SK-N-MC (cell line): ENCODE measurements around the gene SEMA5A.

Experiments
- DNase-seq: peaks from one replicate; pipeline ENCODE4 v3.0.0-alpha.2; 2011; ENCODE audit warnings: low read depth, low spot score
- H3K27ac ChIP-seq: fragments of 200-600 bp; sonication (generic); 2 replicates; pipeline ENCODE4 v1.5.1; 2016; ENCODE audit warnings: mixed run types
- H3K36me3 ChIP-seq: fragments of 200-600 bp; sonication (generic); 2 replicates; pipeline ENCODE4 v1.6.1; 2017; ENCODE audit warnings: antibody characterized with exemption, low read length, mixed read lengths; ENCODE audit not compliant: insufficient read depth
- H3K4me3 ChIP-seq: fragments of 200-600 bp; sonication (generic); 2 replicates; pipeline ENCODE4 v1.5.1; 2016
- H3K9ac ChIP-seq: fragments of 200-600 bp; sonication (generic); 2 replicates; pipeline ENCODE4 v1.8.0; 2017; ENCODE audit warnings: mixed run types, mixed read lengths; ENCODE audit not compliant: insufficient read length
- H3K9me3 ChIP-seq: fragments of 200-600 bp; sonication (generic); 2 replicates; pipeline ENCODE4 v1.6.1; 2017; ENCODE audit warnings: low read depth, mild to moderate bottlenecking, antibody characterized with exemption, low read length, moderate library complexity, mixed read lengths
- EZH2 ChIP-seq: fragments of 200-600 bp; sonication (generic); IDR thresholded peaks from one replicate; pipeline ENCODE4 v1.6.1; 2017; ENCODE audit warnings: antibody characterized with exemption
- FOXP2 ChIP-seq: optimal IDR thresholded peaks from 2 replicates; pipeline ENCODE3; 2011; ENCODE audit warnings: mild to moderate bottlenecking, moderate library complexity; ENCODE audit not compliant: insufficient read depth; ENCODE audit errors: extremely low read length, control extremely low read depth
- POLR2AphosphoS5 ChIP-seq: IDR thresholded peaks from 2 replicates; pipeline ENCODE4 v1.6.1; 2012; ENCODE audit warnings: mild to moderate bottlenecking, low read depth, low read length, borderline replicate concordance

The SEMA5A gene

DNA sequence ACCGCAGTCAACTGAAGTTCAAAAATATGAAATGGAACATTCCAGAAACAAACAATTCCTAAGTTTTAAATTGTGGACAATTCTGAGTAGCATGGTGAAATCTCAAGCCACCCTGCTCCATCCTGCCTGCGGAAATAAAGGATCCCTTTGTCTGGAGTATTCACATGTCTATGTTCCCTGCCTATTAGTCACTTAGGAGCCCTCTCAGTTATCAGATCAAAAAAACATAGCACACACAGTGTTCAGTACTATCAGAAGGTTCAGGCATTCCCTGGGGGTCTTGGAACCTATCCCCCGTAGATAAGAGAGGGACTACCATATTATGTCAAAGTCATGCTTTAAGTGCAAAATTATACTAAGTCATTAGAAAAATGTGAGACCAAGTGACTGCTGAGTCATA is 300.8 kb downstream of the SEMA5A start:
- no peak for DNase-seq
- H3K27ac ChIP-seq: no peak overlapping the region
- H3K9me3 ChIP-seq: no peaks in the 10 kb centered on the region
- no peak for TF ChIP-seq FOXP2
- no peak for TF ChIP-seq POLR2AphosphoS5
- no peak for TF ChIP-seq EZH2
- no peaks in the 10 kb centered on the region for H3K36me3 ChIP-seq
- no peak overlapping the region for H3K4me3 ChIP-seq
- no peak overlapping the region for H3K9ac ChIP-seq

DNA sequence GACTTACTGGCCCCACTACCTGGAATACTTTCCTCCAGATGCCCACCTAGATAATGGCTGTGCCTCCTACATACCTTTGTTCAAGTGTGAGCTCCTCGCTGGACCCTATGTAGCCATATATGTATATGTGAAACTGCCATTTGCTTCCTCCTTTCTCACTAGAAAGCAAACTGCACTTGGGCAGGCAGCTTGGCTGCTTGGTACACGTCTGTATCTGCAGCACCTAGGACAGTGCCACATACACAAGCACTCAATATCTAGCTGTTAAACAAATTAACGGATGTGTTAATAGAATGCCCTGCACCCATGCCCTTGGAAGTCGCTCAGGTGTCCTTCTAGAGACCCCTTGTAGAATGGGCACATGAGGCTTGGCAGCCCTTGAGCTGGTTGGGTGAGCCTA is 301.5 kb downstream of the SEMA5A start:
- DNase-seq: no peak
- H3K4me3 ChIP-seq: no peak overlapping the region
- TF ChIP-seq POLR2AphosphoS5 (no peak), FOXP2 (no peak), EZH2 (no peak)
- H3K9ac ChIP-seq: no peak overlapping the region
- H3K27ac ChIP-seq: no peak overlapping the region
- no peaks in the 10 kb centered on the region for H3K36me3 ChIP-seq
- H3K9me3 ChIP-seq: no peaks in the 10 kb centered on the region

DNA sequence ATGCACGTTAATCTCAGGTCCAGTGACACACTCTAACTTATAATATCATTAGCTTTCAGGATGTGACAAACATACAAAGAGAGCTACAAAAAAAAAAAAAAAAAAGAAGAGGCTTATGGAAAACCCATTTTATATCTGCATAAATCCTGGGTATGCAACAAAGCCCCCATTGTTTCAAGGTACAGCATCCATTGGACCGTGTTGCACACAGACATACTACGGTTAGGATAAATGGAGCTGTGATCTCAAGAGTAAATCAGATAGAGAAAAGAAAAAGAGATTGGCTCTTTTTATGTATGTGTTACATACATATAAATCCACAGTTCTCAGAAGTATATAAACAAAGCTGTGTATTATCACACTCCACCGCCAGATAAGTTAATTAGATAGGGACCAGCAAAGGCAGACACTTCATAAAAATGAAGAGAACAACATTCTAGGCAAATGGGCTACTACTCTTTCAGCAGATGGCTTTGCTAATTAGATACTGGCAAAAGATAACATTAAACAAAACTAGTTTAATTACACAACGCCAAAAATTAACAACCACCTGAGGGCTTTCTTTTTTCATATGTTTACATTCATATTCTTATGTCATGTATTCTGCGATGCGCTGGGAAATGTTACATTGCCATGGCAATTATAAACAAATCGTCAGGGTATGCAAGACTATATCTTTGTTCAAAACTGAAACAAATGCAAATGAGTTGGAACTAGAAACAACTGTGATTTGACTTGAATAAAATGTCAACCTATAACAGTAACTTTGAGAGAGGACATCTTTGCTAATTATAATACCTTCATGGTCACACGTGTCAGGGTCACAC is 304.2 kb downstream of the SEMA5A start:
- no peak for DNase-seq
- Histone ChIP-seq H3K36me3 (no peaks in the 10 kb centered on the region), H3K9ac (no peak overlapping the region), H3K27ac (no peak overlapping the region), H3K9me3 (no peaks in the 10 kb centered on the region), H3K4me3 (no peak overlapping the region)
- TF ChIP-seq EZH2: no peak

DNA sequence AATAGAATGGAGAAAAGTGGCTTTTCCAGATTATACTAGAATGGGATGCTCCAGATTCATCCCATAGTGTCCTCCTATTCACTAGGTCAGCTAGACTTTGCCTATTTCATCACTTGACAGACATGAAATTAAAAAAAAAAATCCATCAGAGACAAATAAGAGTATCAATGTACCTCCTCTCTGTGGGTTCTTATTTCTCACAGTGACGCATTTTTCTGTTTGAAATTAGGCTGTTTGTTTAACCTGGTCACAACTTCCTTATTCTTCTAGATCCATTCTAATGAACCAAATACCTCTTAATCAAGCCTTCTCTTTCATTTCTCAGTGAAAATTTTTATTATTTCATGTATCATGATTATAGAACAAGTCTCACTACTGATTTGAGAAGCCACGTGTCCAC is 305.4 kb downstream of the SEMA5A start:
- Histone ChIP-seq H3K4me3 (no peak overlapping the region), H3K9ac (no peak overlapping the region), H3K27ac (no peak overlapping the region), H3K36me3 (no peaks in the 10 kb centered on the region), H3K9me3 (no peaks in the 10 kb centered on the region)
- TF ChIP-seq EZH2 (no peak), POLR2AphosphoS5 (no peak), FOXP2 (no peak)
- DNase-seq: no peak

DNA sequence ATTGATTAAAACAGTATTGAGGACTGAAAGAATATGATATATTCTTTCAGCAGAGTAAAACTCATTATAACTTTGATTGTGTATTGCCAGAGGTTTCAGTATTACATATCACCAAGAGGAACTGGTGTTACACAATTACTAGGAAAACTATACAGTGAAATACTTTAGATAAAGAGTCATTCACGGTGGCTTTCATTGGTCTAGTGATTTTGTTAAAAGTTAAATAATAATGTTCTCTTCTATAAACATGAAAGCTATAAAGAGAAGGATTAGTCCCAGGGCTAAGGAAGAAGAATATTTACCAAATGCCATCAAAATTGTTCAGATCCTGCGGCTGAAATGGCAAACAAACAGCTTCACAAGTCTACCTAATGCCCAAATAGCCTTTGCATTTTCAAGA is 306.2 kb downstream of the SEMA5A start:
- H3K9me3 ChIP-seq: no peaks in the 10 kb centered on the region
- no peak for DNase-seq
- TF ChIP-seq FOXP2 (no peak), POLR2AphosphoS5 (no peak), EZH2 (no peak)
- no peak overlapping the region for H3K4me3 ChIP-seq
- H3K9ac ChIP-seq: no peak overlapping the region
- no peaks in the 10 kb centered on the region for H3K36me3 ChIP-seq
- H3K27ac ChIP-seq: no peak overlapping the region

DNA sequence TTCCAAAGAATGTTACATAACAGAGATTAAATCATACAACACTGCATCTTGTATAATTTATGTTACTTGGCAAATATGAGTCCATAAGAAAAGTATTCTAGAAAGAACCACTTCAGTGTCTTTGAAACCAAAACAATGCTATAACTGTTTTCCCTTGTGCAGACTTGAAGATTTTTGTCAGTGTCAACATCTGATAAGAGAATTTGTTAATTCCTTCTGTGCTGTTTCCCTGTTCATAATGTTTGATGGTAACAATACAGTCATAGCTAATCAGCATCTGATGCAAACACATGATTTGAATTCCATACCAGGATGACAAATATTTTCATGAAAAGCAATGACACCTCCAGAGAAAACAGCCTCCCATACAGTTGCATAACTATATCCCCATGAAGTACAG is 306.8 kb downstream of the SEMA5A start:
- Histone ChIP-seq H3K36me3 (no peaks in the 10 kb centered on the region), H3K4me3 (no peak overlapping the region), H3K9ac (no peak overlapping the region), H3K9me3 (no peaks in the 10 kb centered on the region), H3K27ac (no peak overlapping the region)
- TF ChIP-seq POLR2AphosphoS5 (no peak), EZH2 (no peak), FOXP2 (no peak)
- DNase-seq: no peak

DNA sequence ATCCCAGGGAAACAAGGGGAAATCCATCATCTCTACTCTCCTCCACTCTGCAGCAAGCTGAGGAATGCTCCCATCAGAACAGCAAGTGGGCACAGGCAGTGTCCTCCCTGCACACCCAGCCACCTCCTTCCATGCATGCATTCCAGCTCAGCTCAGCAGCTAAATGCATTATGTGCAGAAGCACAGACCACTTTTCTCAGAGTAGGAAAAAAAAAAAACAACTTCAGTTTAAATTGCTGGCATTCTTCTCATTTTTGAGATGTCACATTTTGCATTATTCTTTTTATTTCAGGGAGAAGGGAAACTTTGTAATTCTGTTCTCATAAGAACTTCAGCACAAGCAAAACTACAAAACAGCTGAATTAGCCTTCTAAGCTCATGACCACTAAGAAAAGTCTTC is 312.2 kb downstream of the SEMA5A start:
- H3K4me3 ChIP-seq: no peak overlapping the region
- H3K36me3 ChIP-seq: no peaks in the 10 kb centered on the region
- no peaks in the 10 kb centered on the region for H3K9me3 ChIP-seq
- no peak for TF ChIP-seq FOXP2
- no peak for TF ChIP-seq EZH2
- no peak for TF ChIP-seq POLR2AphosphoS5
- H3K9ac ChIP-seq: no peak overlapping the region
- no peak overlapping the region for H3K27ac ChIP-seq
- DNase-seq: no peak

DNA sequence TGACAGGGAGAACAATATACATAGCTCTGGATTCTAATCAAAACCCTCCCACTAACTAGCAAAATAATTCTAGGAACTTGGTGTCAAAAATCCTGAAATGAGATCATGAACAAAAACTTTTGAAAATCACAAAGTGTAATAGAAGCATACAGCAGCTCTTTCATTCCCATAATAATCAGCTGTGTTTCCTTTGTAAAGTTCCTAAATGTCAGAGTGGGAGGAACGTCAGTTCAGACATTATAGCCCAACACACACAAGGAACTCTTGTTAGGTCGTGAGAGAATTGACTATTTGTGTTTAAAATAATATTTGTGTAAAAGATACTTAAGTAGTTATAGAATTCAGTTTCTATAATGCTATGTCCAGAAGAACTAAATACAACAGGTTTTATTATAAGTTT is 312.8 kb downstream of the SEMA5A start:
- TF ChIP-seq FOXP2: no peak
- no peak for TF ChIP-seq EZH2
- TF ChIP-seq POLR2AphosphoS5: no peak
- no peak overlapping the region for H3K9ac ChIP-seq

DNA sequence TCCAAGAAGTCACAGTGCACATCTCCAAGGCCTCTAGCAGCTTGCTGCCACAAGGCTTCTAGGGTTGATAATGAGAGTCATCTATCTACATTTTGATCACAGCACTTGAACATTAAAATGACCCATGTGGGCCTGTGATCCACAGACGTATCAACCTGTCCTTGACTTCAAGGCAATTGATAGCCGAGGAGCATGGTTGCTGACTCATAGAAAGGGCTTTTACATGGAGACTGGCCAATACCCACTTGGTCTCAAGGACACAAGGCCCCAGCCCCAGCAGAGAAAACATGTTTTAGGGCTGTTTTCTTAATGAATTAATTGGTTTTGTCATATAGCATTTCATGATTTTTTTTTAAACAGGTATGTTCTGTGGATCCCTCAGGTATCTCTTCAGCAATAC is 314.0 kb downstream of the SEMA5A start:
- Histone ChIP-seq H3K4me3 (no peak overlapping the region), H3K9me3 (no peaks in the 10 kb centered on the region), H3K27ac (no peak overlapping the region), H3K36me3 (no peaks in the 10 kb centered on the region), H3K9ac (no peak overlapping the region)
- DNase-seq: no peak
- no peak for TF ChIP-seq EZH2

More for the DNA sequence above, 312.8 kb downstream of the SEMA5A start:
- no peak for DNase-seq
- H3K4me3 ChIP-seq: no peak overlapping the region
- H3K36me3 ChIP-seq: no peaks in the 10 kb centered on the region
- no peak overlapping the region for H3K27ac ChIP-seq
- no peaks in the 10 kb centered on the region for H3K9me3 ChIP-seq
